ENCODE results near the gene MTA2. TPM values are rescaled to one million over a fixed set of nuclear protein-coding genes. Genes with fewer than 3 reads are reported as not detected.

Gene MTA2
- total RNA-seq, 1 donor from 2014 or later = 172 TPM

DNA sequence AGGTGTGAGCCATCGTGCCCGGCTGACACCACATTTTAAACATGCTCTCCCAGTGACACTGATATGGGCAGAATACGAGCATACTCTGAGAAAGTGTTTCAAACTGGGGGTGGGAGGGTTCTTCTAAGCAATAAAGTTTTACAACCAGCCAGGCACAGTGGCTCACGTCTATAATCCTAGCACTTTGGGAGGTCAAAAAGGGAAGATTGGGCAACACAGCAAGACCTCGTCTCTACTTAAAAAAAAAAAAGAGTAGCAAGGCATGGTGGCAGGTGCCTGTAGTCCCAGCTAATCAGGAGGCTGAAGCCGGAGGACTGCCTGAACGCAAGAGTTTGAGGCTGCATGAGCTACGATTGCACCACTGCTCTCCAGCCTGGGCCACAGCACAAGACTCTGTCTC, 42.6 kb upstream of the MTA2 start:
- Mint-ChIP-seq H3K4me3 (ENCODE audit: unreplicated experiment) (peak overlapping the region; percentile 15), H3K9me3 (ENCODE audit: unreplicated experiment) (peaks cover 7% of the 10 kb centered on the region), H3K27me3 (ENCODE audit: unreplicated experiment) (peaks cover 8% of the 10 kb centered on the region), H3K27ac (ENCODE audit: unreplicated experiment) (no peak overlapping the region), H3K4me1 (ENCODE audit: low read depth, unreplicated experiment) (peaks cover 10% of the 10 kb centered on the region), H3K36me3 (ENCODE audit: unreplicated experiment) (peaks cover 3% of the 10 kb centered on the region)
- TF ChIP-seq CTCF (IDR thresholded peaks at IDR 0.05; ENCODE audit: partially characterized antibody, unreplicated experiment) = no peak
- DNase-seq = no peak

GRCh38 chr11:62632492-62632891, 30.8 kb upstream of the MTA2 start:
- no peaks in the 10 kb centered on the region for H3K4me1 Mint-ChIP-seq (ENCODE audit: low read depth, unreplicated experiment)
- peaks cover 2% of the 10 kb centered on the region for H3K9me3 Mint-ChIP-seq (ENCODE audit: unreplicated experiment)
- H3K4me3 Mint-ChIP-seq (ENCODE audit: unreplicated experiment) = no peak overlapping the region
- no peak overlapping the region for H3K27ac Mint-ChIP-seq (ENCODE audit: unreplicated experiment)
- DNase-seq = no peak
- H3K27me3 Mint-ChIP-seq (ENCODE audit: unreplicated experiment) = peaks cover 2% of the 10 kb centered on the region
- H3K36me3 Mint-ChIP-seq (ENCODE audit: unreplicated experiment) = no peaks in the 10 kb centered on the region
- TF ChIP-seq CTCF (IDR thresholded peaks at IDR 0.05; ENCODE audit: partially characterized antibody, unreplicated experiment) = no peak

GRCh38 chr11:62627713-62628112, 26.0 kb upstream of the MTA2 start:
- H3K27ac Mint-ChIP-seq (ENCODE audit: unreplicated experiment) = no peak overlapping the region
- peaks cover under 1% of the 10 kb centered on the region for H3K27me3 Mint-ChIP-seq (ENCODE audit: unreplicated experiment)
- no peak overlapping the region for H3K4me3 Mint-ChIP-seq (ENCODE audit: unreplicated experiment)
- no peaks in the 10 kb centered on the region for H3K4me1 Mint-ChIP-seq (ENCODE audit: low read depth, unreplicated experiment)
- peaks cover 5% of the 10 kb centered on the region for H3K9me3 Mint-ChIP-seq (ENCODE audit: unreplicated experiment)
- no peak for DNase-seq
- H3K36me3 Mint-ChIP-seq (ENCODE audit: unreplicated experiment) = peaks cover 5% of the 10 kb centered on the region
- no peak for TF ChIP-seq CTCF (IDR thresholded peaks at IDR 0.05; ENCODE audit: partially characterized antibody, unreplicated experiment)

DNA sequence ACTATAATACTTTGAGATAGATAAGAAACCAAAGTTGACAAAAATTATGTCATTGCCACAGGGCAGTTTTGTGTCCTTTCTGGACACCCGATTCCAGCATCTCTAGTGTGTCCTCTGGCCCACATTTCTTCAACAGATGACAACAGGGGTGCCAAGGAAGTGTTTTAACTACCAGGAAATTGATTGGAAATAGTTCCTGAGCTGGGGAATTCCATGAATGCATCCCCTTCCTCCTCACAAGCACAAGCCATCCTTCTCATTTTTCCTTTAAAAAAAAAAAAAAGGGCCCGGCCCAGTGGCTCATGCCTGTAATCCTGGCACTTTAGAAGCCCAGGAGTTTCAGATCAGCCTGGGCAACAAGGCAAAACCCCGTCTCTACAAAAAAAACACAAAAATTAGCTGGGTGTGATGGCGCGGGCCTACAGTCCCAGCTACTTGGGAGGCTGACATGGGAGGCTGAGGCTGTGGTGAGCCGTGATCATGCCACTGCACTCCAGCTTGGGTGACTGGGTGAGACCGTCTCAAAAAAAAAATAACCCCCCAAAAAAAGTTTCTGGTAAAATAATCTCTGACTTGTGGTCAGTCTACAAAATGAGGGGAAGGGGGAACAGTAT, 20.9 kb upstream of the MTA2 start:
- H3K4me3 Mint-ChIP-seq (ENCODE audit: unreplicated experiment) = peak overlapping the region; percentile 83
- peaks cover 6% of the 10 kb centered on the region for H3K4me1 Mint-ChIP-seq (ENCODE audit: low read depth, unreplicated experiment)
- H3K36me3 Mint-ChIP-seq (ENCODE audit: unreplicated experiment) = peaks cover 5% of the 10 kb centered on the region
- H3K27ac Mint-ChIP-seq (ENCODE audit: unreplicated experiment) = peak overlapping the region; percentile 82
- no peak for DNase-seq
- no peak for TF ChIP-seq CTCF (IDR thresholded peaks at IDR 0.05; ENCODE audit: partially characterized antibody, unreplicated experiment)
- H3K9me3 Mint-ChIP-seq (ENCODE audit: unreplicated experiment) = peaks cover 14% of the 10 kb centered on the region
- H3K27me3 Mint-ChIP-seq (ENCODE audit: unreplicated experiment) = peaks cover 10% of the 10 kb centered on the region

GRCh38 chr11:62621567-62622470, 20.2 kb upstream of the MTA2 start, which contains the start of gene B3GAT3:
Gene B3GAT3 (minus strand): TSS chr11:62621986. CDS start chr11:62621947, 39 bp downstream.
- Mint-ChIP-seq H3K9me3 (ENCODE audit: unreplicated experiment) (peaks cover 14% of the 10 kb centered on the region), H3K36me3 (ENCODE audit: unreplicated experiment) (peaks cover 5% of the 10 kb centered on the region), H3K27me3 (ENCODE audit: unreplicated experiment) (peaks cover 10% of the 10 kb centered on the region), H3K4me1 (ENCODE audit: low read depth, unreplicated experiment) (peaks cover 6% of the 10 kb centered on the region), H3K4me3 (ENCODE audit: unreplicated experiment) (peak within 1 kb of the TSS; percentile 99), H3K27ac (ENCODE audit: unreplicated experiment) (peak within 1 kb of the TSS; percentile 96)
- no peak for TF ChIP-seq CTCF (IDR thresholded peaks at IDR 0.05; ENCODE audit: partially characterized antibody, unreplicated experiment)
- peak; percentile 98 for DNase-seq

Data from glutamatergic neuron (in vitro differentiated cells).